Activated CD4-positive, alpha-beta T cell treated with anti-CD3 and anti-CD28 coated beads for 4 hours (primary cell): ENCODE results near the gene LUZP1.

Experiments
- DNase-seq, 2 donors: peaks; one replicate each; pipeline ENCODE4 v3.0.0-alpha.2; 2020

The LUZP1 gene

DNA sequence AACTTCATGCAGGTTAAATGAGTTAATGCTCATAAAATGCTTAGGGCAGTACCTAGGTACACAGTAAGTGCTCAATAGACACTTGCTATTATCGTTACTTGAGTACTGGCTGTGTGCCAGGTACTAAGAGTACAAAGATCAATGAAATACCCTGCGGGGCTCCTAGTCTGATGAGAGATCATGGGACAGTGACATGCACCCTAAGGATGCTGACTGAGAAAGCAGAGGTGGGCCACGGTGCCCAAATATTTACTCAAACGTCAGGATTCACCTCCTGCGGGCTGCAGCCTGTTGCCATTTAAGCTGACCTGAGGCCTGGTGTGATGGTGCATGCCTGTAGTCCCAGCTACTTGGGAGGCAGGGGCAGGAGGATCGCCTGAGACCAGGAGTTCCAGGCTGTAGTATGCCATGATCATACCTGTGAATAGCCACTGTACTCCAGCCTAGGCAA, 19.8 kb upstream of the LUZP1 start:
- no peak for DNase-seq

DNA sequence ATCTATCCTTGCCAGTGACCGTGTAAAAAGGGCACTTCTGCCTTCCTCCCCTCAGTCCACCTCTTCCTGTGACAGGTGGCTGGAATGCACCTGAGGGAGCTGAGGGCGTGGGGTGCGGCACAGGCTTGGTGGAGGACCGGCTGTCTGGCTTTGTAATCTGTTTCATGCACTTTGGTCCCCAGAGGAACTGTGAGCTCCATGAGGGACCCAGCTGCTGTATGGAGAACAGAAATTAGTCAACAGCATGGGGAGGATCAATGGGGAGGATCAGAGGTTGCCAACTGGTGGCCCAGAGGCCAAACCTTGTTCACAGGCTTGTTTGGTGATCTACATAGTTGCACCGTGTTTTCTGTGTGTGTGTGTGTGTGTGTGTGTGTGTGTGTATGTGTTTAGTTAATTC, 19.0 kb upstream of the LUZP1 start:
- DNase-seq = no peak

DNA sequence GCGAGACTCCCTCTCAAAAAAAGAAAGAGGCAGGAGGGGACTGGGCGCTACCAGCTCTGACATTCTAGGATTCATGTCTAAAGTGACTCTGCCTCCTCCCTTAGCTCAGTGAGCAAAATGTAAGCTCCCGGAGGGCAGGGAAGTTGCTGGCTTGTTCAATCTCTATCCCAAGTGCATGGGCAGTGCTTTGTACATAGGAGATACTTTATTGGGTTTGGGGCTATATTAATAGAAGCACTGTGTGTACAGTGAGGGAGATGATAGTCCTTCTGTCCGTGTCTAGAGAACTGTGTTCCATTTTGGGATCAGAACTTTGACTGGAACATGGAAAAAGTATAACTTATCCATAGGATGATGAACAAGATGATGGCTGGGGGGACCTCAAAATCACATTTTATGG, 16.7 kb upstream of the LUZP1 start:
- no peak for DNase-seq

DNA sequence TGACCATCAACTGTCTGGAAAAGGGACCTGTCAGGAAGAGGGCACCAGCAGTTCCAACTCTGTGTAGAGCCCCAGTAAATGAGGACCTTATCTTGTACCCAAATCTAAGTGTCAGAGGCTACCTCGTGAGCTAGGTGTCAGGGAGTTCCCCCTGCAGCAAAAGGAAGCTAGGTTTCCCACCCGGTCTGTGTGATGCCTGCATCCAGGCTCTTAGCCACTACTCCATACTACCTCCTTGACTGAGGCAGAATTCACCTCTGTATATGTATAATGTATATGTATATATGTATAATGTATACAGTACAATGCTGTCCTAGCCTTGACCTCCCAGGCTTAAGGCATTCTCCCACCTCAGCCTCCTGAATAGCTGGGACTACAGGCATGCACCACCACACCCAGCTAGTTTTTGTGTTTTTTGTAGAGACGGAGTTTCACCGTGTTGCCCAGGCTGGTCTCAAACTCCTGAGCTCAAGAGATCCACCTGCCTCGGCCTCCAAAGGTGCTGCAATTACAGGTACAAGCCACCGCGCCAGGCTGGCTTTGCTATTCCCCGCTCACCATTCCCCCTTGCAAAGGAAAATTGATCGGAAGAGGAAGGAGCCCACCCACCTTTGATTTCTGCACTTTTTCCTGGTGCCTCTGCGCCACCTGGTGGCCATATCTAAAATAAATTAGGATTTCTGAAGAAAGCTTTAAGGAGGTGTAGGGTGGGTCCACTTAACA, 15.7 kb upstream of the LUZP1 start:
- peak; percentile 39 to 46 for DNase-seq

DNA sequence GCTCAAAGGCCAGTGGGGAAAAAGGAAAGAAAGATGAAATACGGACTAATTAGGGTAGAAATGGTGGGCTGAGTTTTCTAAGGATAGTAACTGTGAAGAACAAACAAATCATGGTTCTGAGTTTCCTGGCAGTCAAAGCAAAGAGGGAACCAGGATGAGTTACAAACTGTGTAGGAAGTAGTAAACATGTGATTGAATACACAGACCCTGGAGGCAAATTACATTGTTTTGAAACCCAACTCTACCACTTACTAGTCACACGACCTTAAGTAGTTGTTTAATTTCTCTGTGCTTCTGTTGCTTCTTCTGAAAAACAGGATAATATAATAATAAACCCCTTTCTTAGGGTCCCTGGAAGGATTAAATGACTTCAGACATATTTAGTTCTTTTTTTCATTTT, 11.2 kb upstream of the LUZP1 start:
- no peak for DNase-seq

DNA sequence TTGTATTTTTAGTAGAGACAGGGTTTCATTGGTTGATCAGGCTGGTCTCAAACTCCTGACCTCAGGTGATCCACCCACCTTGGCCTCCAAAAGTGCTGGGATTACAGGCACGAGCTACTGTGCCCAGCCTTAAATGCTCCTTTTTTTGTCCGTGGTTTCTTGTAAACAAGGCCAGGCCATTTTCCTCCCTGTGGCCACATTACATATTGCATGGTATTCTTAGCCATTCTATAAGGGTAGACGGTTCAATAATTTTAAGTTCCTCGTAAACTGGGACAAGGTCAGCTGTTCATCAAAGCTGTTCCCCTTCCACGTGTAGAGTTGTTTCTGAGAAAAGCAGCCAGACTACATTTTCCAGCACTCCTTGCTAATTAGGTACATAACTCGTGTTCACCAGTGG, 10.3 kb upstream of the LUZP1 start:
- DNase-seq = no peak

DNA sequence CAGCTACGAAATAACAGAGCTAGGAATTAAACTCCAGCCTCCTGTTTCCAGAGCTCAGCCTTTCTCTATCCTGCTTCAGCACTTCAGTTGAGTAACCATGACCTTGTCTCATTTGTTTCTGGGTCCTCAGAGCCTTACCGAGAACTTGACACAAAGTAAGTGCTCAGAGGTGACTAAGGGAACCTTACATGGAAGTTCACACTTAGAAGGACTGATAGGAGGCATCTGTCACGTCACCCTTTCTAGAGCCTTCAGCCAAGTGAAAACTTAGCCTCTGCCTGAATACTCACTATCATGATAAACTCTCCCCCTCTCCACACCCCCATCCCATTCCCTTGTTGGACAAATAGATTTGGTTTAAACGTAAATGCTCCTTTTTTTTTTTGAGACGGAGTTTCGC, 9.8 kb upstream of the LUZP1 start:
- no peak for DNase-seq

DNA sequence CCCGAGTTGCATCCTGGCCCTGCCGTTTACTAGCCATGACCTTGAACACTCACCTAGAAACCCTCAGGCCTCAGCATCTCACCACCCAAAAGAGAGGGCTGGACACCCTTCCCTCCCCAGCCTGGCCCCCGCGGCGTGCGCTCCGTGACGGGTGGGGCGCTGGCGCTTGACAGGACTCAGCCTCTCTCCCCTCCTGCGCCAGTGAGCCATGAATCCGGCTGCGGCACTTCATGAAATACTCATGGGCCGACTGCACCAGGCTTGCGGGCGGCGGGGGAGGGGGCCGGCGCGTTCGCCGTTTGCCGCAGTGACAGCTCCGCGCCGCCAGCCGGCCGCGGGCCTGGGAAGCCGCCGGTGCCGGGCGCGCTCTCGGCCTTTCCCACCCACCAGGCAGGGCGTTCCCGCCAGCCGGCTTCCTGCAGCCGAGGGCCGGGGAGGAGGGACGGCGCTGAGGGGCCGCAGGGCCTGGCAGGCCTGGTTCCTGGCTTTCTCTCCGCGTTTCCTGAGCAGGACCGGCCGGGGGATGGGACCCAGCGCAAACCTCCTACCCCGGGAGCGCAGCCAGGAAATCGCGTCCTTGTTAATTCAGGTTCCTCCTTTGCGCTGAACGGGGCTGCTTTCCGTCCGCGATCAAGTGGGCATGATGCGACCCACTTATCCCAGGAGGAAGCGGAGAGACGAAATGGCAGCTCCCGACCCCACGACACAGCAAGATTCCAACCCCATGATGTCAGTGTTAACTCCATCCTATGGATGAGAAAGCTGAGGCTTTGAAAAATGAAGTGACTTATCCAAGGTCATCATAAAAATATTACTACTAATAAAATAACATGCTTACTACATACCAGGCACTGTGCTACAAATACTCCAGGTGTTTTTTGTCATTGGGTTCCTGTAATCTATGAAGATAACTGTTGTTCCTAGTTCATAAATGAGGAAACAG, 9.1 kb upstream of the LUZP1 start:
- DNase-seq = peak; percentile 46 to 49

DNA sequence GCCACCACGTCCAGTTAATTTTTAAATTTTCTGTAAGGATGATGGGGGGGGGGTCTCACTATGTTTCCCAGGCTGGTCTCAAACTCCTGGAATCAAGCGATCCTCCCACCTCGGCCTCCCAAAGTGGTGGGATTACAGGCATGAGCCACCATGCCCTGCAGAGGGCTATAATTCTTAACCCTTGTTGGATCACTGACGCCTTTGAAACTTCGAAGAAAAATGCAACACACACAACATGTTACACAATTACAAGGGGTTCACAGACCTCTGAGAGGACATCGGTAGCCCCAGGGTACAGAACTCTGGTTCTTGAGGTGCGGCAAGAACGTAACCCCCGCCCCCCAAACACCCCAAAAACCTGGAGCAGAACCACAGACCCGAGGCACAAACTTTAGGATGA, 8.4 kb upstream of the LUZP1 start:
- no peak for DNase-seq

DNA sequence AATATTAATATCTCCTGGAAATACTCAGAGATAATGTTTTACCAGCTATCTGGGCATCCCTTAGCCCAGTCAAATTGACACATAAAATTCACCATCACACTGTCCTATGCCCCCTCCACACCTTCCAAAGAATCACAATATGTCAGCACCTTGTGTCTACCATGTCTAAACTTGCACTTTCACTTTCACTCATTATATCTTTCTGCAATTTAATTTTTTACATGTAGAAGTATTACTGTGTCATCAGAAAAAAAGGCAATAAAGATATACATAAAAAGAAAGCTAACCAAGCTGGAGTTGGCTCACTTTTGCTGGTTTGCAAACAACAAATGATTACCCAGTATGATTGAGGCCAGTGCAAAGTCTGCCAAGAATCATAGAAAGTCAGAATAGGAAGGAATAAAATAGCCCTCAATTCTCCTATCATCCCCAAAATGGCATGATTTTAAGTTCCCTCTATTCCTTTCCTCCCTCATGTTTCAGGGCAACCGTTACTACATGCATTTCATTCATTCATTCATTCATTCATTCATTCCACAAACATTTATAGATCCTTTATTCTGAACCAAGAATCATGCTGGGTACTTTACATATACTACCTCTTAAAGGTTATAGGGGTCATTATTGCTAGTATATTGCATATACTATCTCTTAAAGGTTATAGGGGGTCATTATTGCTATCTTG, 5.9 kb upstream of the LUZP1 start:
- no peak for DNase-seq

DNA sequence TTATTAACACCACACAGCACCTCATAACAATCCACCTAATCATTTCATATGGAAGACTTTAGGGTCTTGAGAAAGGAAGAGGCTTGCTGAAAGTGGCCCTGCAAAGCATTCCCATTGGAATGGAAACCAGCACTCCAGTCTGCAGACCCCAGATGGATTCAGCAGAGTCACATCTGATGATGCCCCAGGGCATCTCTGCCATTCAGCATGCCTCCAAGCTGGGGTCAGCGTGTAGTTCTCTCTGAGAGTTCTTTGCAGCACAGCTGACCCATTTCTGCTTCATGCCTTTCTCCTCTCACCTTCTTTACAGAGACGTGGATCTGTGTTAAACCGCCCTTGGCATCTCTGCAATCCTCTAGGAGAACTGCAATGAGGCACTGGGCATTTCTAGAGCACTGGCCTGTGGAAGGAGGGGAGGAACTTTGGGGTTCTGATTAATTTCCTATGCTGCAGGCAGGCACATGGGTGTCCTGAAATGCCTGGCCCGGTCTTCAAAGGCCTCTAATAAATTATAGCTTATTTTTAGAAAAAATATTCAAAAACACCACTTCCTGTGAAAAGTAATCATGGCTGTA, 2.6 kb upstream of the LUZP1 start:
- DNase-seq = no peak

DNA sequence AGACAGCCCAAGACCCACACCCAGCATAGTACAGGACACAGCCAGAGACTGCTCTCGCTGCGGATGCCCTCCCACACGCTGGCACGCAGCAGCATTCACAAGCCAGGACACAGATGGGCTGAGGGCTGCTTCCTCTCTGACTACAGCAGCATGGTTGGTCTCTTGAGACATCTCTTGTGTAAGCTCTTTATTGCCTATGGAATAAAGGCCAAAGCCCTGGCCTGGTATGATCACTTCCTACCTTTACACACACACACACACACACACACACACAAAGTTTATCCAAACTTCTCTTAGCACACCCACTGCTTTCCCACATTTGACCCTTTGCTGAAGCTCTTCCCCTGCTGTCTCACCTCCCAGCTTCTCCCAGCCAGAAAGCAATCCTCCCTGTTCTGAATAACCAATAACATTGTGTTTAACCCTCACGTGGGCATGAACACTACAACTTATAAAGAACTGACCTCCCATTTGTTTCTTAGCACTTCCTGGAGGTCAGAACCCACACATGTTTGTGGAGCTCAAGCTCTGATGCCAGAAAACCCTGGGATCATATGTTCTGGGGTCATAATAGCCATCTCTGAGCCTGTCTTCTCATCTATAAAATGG, 1.2 kb upstream of the LUZP1 start:
- no peak for DNase-seq

DNA sequence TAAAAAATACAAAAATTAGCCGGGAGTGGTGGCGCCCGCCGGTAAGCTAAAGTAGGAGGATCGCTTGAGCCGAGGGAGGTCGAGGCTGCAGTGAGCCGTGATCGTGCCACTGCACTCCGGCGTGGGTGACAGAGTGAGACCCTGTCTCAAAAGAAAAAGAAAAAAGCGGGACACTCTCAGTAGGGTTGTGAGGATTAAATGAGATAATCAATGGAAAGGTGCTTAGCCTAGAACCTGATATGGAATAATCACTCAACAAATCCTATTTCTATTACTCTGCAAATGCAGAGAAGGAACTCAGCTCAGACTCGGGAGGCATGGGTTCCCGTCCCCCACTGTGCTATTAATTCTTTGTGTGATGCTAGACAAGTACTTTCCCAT, 529 bp upstream of the LUZP1 start:
- DNase-seq = no peak

DNA sequence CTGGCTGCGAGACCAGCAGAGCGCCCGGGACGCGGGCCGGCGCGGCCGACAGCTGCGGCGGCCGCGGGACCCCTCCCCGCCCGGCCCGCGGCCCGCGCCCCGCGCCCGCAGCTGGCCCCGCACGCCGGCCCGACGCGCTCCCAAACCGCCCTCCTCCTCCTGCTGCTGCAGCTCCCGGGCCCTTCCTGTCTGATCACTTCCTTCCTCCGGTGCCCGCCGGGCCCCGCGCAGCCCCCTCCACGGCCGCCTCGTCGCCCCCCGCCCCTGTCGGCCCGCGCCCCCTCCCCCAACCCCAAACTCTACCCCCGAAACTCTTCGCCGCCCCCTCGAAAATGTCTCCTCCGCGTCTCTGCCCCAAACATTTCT, 594 bp downstream of the LUZP1 start:
- peak in 1 of 2 donors; percentile 23 for DNase-seq

DNA sequence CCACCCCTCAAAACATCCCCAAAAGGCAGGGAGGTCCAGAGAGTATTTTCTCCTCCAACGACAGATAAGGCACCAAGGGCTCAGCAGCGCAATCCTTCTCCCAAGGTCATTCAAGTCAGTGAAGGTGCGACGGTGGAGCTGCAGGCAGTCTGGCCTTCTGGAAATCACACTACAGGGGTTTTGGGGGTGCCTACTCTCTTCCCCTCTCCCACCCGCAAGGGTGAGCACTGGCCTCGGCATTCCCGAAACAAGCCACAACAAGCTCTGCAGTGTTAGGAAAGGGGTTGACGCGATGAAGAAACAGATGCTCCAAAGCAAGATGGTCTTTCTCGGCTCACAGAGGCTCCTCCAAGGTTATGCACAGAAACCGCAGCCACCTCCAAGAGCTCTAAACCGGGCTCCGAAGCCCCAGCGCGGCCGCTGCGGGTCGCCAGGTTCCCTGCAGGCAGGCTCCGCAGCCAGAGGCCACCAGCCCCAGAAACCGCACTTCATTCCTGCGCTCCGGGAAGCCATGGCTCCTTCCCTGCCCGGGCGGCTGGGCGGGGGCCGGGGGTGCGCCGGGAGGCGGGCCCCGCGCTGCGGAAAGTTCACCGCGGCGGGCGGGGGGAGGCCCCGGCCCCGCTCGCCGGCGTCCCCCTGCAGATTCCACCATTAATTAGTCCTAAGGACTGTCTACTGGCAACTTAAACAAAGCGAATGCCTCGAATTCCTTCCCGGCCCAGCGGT, 1.1 kb downstream of the LUZP1 start:
- peak; percentile 18 to 27 for DNase-seq

DNA sequence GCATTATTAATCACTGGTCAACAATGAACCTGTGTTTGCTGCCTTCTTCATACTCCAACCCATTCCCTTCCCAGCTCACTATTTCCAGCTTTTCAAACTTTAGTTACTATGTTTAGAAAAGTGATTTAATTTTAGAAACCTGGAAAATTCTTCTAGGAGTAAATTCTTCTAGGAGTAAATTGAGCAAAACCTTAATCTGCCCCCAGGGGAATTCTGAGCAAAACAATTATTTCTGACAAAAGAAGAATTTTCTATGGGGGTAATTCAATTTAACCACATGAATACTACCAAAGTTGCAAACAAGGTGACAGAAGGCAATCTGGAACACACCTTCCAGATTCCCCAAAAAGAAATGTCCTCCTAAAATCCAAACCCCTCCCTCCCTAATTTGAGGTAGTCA, 1.8 kb downstream of the LUZP1 start:
- no peak for DNase-seq

DNA sequence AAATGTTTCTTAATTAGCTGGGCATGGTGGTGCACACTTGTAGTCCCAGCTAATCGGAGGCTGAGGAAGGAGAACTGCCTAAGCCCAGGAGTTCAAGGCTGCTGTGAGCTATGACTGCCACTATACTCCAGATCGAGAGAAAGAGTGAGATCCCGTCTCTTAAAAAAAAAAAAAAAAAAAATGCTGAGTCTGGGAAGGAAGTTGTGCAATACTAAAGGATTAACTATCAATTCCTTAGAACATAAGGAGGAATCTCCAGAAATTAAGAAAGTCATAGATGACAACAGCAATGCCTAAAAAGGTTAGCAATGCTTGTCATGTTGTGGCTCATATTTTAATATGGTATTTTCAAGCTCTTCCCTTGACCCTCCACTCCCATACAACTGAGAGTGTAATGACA, 5.3 kb downstream of the LUZP1 start:
- no peak for DNase-seq

DNA sequence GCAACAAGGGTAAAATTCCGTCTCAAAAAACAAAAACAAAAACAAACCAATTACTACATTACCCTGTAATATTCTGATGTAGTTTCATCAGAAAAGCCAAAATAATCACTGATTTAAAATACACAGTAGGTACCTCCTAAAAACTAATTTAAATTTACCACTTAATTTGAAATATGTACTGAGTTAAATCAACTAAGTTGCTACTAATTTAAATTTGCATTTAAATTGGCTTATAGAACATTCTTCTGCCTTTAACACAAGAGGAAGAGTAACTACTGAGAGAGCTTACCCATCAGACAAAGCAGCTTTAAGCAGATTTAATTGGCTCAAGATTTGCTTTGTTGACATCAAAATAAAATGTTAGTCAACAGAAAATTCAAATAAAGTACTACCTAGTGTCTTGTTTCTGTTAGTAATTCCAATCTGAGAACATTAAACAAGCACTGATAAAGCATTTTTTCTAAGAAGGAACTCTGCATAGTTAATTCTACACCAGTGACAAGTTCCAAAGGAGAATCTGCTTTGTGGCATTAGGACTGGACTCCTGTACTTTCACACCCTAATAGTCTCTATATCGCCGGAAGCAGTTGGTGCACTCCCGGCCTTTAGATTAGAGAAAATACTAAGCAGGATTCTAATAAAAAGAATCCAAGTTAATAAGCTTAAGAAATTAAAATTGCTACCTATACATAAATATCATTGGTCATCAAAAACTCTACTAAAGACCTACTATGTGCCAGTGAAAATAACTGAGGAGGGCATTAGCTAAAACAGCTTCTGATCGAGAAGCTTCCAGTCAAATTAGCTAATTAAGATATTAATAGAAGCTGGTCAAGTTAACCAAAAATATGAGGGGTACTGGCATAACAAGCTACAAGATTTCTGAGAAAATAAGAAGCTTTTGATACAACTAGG, 8.4 kb downstream of the LUZP1 start:
- DNase-seq = no peak

DNA sequence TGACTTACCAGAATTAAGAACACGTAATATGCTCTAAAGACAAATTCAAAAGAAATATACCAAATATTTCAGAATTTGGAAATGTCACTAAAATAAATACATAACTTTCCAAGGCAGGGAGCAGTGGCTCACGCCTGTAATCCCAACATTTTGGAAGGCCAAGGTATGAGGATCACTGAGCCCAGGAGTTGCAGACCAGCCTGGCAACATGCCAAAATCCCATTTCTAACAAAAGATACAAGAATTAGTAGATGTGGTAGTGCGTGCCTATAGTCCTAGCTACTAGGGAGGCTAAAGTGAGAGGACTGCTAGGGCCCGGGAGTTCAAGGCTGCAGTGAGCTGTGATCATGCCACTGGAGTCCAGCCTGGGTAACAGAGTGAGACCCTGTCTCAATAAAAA, 11.7 kb downstream of the LUZP1 start:
- no peak for DNase-seq

DNA sequence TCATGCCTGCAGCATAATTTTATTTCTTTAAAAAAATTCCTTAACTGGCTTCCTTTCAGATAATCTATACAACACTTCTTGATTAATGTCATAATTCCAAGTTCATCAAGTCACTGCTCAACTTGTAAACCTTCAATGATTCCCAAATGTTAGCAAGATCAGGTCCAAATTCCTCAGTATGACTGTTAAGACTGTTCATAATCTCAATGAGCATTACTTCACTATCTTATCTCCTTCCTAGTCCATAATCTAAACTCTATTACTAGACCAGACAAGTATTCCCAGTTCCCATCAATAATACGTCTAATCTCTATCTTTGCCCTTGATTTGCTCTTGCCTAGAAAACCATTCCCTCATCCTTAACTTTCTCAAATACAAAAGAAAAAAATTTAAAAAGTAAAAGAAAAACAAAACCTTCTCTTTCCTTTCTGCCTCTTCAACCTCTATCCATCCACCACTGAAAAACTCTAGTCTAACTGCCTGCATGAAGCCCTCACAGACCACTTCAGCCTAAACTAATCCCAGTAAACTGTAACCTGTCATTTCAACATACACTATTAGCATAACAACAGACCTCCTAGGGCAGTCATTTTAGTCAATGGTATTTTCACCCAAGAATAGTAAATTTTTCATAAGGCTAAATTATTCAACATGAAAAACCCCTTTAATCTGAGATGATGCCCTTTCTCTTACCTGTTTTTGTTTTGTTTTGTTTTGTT, 15.5 kb downstream of the LUZP1 start:
- no peak for DNase-seq
